ENCODE data around the gene TTLL9.
A peak's percentile ranks its signal among the peaks of the same experiment; 100 is the strongest.
"Not testable (repeated sequence)": the region's sequence is repeated elsewhere in the genome, so short reads cannot be mapped to it uniquely, and the experiment has no call there.

TTLL9 gene

GRCh38 chr20:31890646-31891045 is 20.2 kb downstream of the TTLL9 start:
- DNase-seq: no peak

- DNase-seq: peak; percentile 66
These were observed 24.7 kb downstream of the TTLL9 start for GRCh38 chr20:31894980-31895675.

- DNase-seq: no peak
These were observed 25.6 kb downstream of the TTLL9 start for GRCh38 chr20:31896049-31896448.

GRCh38 chr20:31897541-31897940 is 27.1 kb downstream of the TTLL9 start:
- no peak for DNase-seq

GRCh38 chr20:31901615-31902014 is 31.2 kb downstream of the TTLL9 start:
- no peak for DNase-seq

- no peak for DNase-seq
These were observed 33.4 kb downstream of the TTLL9 start for GRCh38 chr20:31903627-31904386.

- DNase-seq: no peak
These were observed 35.6 kb downstream of the TTLL9 start for GRCh38 chr20:31906001-31906400.

GRCh38 chr20:31907046-31907445 is 36.6 kb downstream of the TTLL9 start:
- DNase-seq: no peak

- no peak for DNase-seq
These were observed 37.6 kb downstream of the TTLL9 start for GRCh38 chr20:31908016-31908415.

- DNase-seq: no peak
These were observed 38.0 kb downstream of the TTLL9 start for GRCh38 chr20:31908424-31908823.

- no peak for DNase-seq
These were observed 39.0 kb downstream of the TTLL9 start for GRCh38 chr20:31909253-31910070.

- no peak for DNase-seq
These were observed 39.8 kb downstream of the TTLL9 start for GRCh38 chr20:31910071-31910803.

- DNase-seq: no peak
These were observed 43.2 kb downstream of the TTLL9 start for GRCh38 chr20:31913431-31914157.

GRCh38 chr20:31914170-31914569 is 43.7 kb downstream of the TTLL9 start:
- DNase-seq: no peak

- no peak for DNase-seq
These were observed 45.3 kb downstream of the TTLL9 start for GRCh38 chr20:31915491-31916280.

GRCh38 chr20:31916708-31917107 is 46.3 kb downstream of the TTLL9 start:
- DNase-seq: no peak

GRCh38 chr20:31917962-31918412 is 47.6 kb downstream of the TTLL9 start:
- DNase-seq: not testable (repeated sequence)

- DNase-seq: no peak
These were observed 48.2 kb downstream of the TTLL9 start for GRCh38 chr20:31918466-31919105.

GRCh38 chr20:31919410-31920155 is 49.1 kb downstream of the TTLL9 start:
- no peak for DNase-seq
